Liver (tissue), 9 donors: ENCODE data around the gene IL10RB. TPM values are rescaled to one million over a fixed set of nuclear protein-coding genes. Genes with fewer than 3 reads are reported as not detected.
A peak's percentile ranks its signal among the peaks of the same experiment; 100 is the strongest.

Experiments
- DNase-seq: peaks from one replicate; pipeline ENCODE4 v3.0.0-alpha.2; 2017; ENCODE audit warnings: low spot score
- H3K27ac ChIP-seq, 2 donors: one replicate each; pipeline ENCODE4 v1.7.0; 2013; ENCODE audit warnings: inconsistent platforms in 2 of 2, low read length in 2 of 2, control low read depth in 1 of 2, low read depth in 1 of 2, mild to moderate bottlenecking in 1 of 2
- H3K27me3 ChIP-seq, 4 donors: one replicate each; pipeline versions ENCODE4 v1.6.1 to v1.7.0; 2013; ENCODE audit warnings: low read length in 3 of 4, inconsistent platforms in 1 of 4, mild to moderate bottlenecking in 1 of 4, moderate library complexity in 1 of 4; ENCODE audit not compliant: control insufficient read depth in 4 of 4, insufficient read depth in 4 of 4
- H3K36me3 ChIP-seq, 4 donors: one replicate each; pipeline versions ENCODE4 v1.6.1 to v1.7.0; 2013; ENCODE audit warnings: low read length in 3 of 4, mild to moderate bottlenecking in 3 of 4, low read depth in 1 of 4, moderate library complexity in 1 of 4; ENCODE audit not compliant: control insufficient read depth in 4 of 4, insufficient read depth in 3 of 4
- H3K4me1 ChIP-seq, 4 donors: one replicate each; pipeline versions ENCODE4 v1.6.1 to v1.7.0; 2013; ENCODE audit warnings: low read length in 3 of 4, mild to moderate bottlenecking in 3 of 4, moderate library complexity in 1 of 4; ENCODE audit not compliant: control insufficient read depth in 4 of 4, insufficient read depth in 4 of 4
- H3K4me3 ChIP-seq, 3 donors: one replicate each; pipeline versions ENCODE4 v1.6.1 to v1.7.0; 2013; ENCODE audit warnings: low read length in 3 of 3, control low read depth in 1 of 3, low read depth in 1 of 3, mild to moderate bottlenecking in 1 of 3
- H3K9ac ChIP-seq, 2 donors: one replicate each; pipeline ENCODE4 v1.7.0; 2013; ENCODE audit warnings: low read length in 2 of 2, mild to moderate bottlenecking in 2 of 2, moderate library complexity in 2 of 2, control low read depth in 1 of 2, low read depth in 1 of 2
- H3K9me3 ChIP-seq, 4 donors: one replicate each; pipeline versions ENCODE4 v1.6.1 to v1.7.0; 2013; ENCODE audit warnings: low read length in 3 of 4; ENCODE audit not compliant: control insufficient read depth in 4 of 4
- CTCF ChIP-seq: fragments of 150-350 bp; IDR thresholded peaks from 2 replicates; pipeline ENCODE4 v1.5.1; 2017; ENCODE audit warnings: improper control_type of control experiment, low read depth, low read length; ENCODE audit not compliant: missing input control
- EGR1 ChIP-seq, 2 donors: IDR thresholded peaks; 2 replicates each; pipeline ENCODE4 v1.6.1; 2016 to 2018; ENCODE audit warnings: antibody characterized with exemption in 2 of 2, low read depth in 2 of 2
- FOXA1 ChIP-seq: IDR thresholded peaks from 2 replicates; pipeline ENCODE4 v1.6.1; 2016; ENCODE audit warnings: antibody characterized with exemption
- FOXA2 ChIP-seq: IDR thresholded peaks from 2 replicates; pipeline ENCODE4 v1.6.1; 2016; ENCODE audit warnings: antibody characterized with exemption
- HNF4A ChIP-seq, 2 donors: conservative IDR thresholded peaks; 2 replicates each; pipeline ENCODE4 v1.6.1; 2016; ENCODE audit warnings: antibody characterized with exemption in 2 of 2, mild to moderate bottlenecking in 2 of 2
- HNF4G ChIP-seq: IDR thresholded peaks from 2 replicates; pipeline ENCODE4 v1.6.1; 2016; ENCODE audit warnings: antibody characterized with exemption
- MAX ChIP-seq: IDR thresholded peaks from 2 replicates; pipeline ENCODE4 v1.6.1; 2016; ENCODE audit warnings: antibody characterized with exemption
- NR2F2 ChIP-seq: IDR thresholded peaks from 2 replicates; pipeline ENCODE4 v1.6.1; 2016; ENCODE audit warnings: antibody characterized with exemption
- RAD21 ChIP-seq, 2 donors: IDR thresholded peaks; 2 replicates each; pipeline ENCODE4 v1.6.1; 2016; ENCODE audit warnings: antibody characterized with exemption in 2 of 2, mild to moderate bottlenecking in 2 of 2
- RXRA ChIP-seq, 2 donors: IDR thresholded peaks; 2 replicates each; pipeline ENCODE4 v1.6.1; 2017 to 2018; ENCODE audit warnings: antibody characterized with exemption in 2 of 2, mild to moderate bottlenecking in 1 of 2
- TAF1 ChIP-seq: conservative IDR thresholded peaks from 2 replicates; pipeline ENCODE4 v1.6.1; 2016; ENCODE audit warnings: antibody characterized with exemption, mild to moderate bottlenecking
- YY1 ChIP-seq: IDR thresholded peaks from 2 replicates; pipeline ENCODE4 v1.6.1; 2016; ENCODE audit warnings: antibody characterized with exemption, mild to moderate bottlenecking
- ZBTB33 ChIP-seq: IDR thresholded peaks from 2 replicates; pipeline ENCODE4 v1.6.1; 2016; ENCODE audit warnings: antibody characterized with exemption
- WGBS: extraction: QIAGEN DNeasy Blood & Tissue Kit; methylation state at CpG from one replicate; pipeline ENCODE4 v1.1.7; 2013; 5-methylcytosine and 5-hydroxymethylcytosine counted together
- polyA plus RNA-seq, 2 donors: library from polyadenylated mRNA; stranded (reverse) in 1 of 2; unstranded in 1 of 2; fragments of 200-250 nt in 1 of 2; fragments of >200 nt in 1 of 2; fragmentation: Nextera tagmentation in 1 of 2; extraction: Ambion mirVana in 1 of 2; gene quantifications; one replicate each; pipeline versions ENCODE4 v1.2.1 to v1.2.3, GENCODE V29; 2013 to 2015
- total RNA-seq, 2 donors: library from RNA; depleted of rRNA; stranded (reverse); fragments of >200 nt; gene quantifications; one replicate each; pipeline ENCODE4 v1.2.3, GENCODE V29; 2014
- donor health status: healthy.
- donor health status: healthy.
- donor health status: healthy.
- donor health status: healthy.
- donor health status: healthy.

IL10RB gene
- total and polyA plus RNA-seq, 4 donors, result 16.1 to 22.1 (median 18.8) TPM

- no peaks in the 10 kb centered on the region for H3K4me1 ChIP-seq
- H3K27ac ChIP-seq, result no peak overlapping the region
- no peak for TF ChIP-seq RAD21 (IDR thresholded peaks at IDR 0.05)
- TF ChIP-seq YY1, result no peak
- TF ChIP-seq EGR1 (IDR thresholded peaks at IDR 0.05; ENCODE audit: low read depth in 2 of 2), result no peak
- no peak for TF ChIP-seq FOXA2
- no peak for TF ChIP-seq HNF4A (conservative IDR thresholded peaks at IDR 0.05)
- TF ChIP-seq MAX, result no peak
- no peak for TF ChIP-seq NR2F2
- no peak for TF ChIP-seq CTCF
- TF ChIP-seq ZBTB33, result no peak
- no peak for TF ChIP-seq FOXA1
- TF ChIP-seq TAF1, result no peak
- no peak for TF ChIP-seq HNF4G
These were observed 50.0 kb downstream of the IL10RB start for GRCh38 chr21:33315946-33316710.

GRCh38 chr21:33317145-33317544 lies 51.0 kb downstream of the IL10RB start:
- H3K9me3 ChIP-seq, result no peaks in the 10 kb centered on the region
- H3K4me1 ChIP-seq, result no peaks in the 10 kb centered on the region
- no peaks in the 10 kb centered on the region for H3K27me3 ChIP-seq
- no peak overlapping the region for H3K27ac ChIP-seq
- H3K36me3 ChIP-seq, result no peaks in the 10 kb centered on the region
- no peak overlapping the region for H3K9ac ChIP-seq
- TF ChIP-seq RXRA (IDR thresholded peaks at IDR 0.05), result no peak
- TF ChIP-seq EGR1 (IDR thresholded peaks at IDR 0.05; ENCODE audit: low read depth in 2 of 2), result no peak
- TF ChIP-seq YY1, result peak; percentile 16
- no peak for TF ChIP-seq HNF4A (conservative IDR thresholded peaks at IDR 0.05)
- no peak for TF ChIP-seq HNF4G
- 60% methylated on average over 6 of the region's 6 CpGs for WGBS
- DNase-seq, result no peak
- no peak overlapping the region for H3K4me3 ChIP-seq

More at GRCh38 chr21:33315946-33316710, 50.0 kb downstream of the IL10RB start:
- no peaks in the 10 kb centered on the region for H3K27me3 ChIP-seq
- WGBS, result 80% methylated on average over 5 of the region's 5 CpGs
- H3K9me3 ChIP-seq, result no peaks in the 10 kb centered on the region
- H3K9ac ChIP-seq, result no peak overlapping the region
- H3K36me3 ChIP-seq, result no peaks in the 10 kb centered on the region
- H3K4me3 ChIP-seq, result no peak overlapping the region
- DNase-seq, result no peak
